AG10803 (cell line): Measurements from ENCODE around the gene ZNF524.

Experiments
- DNase-seq: peaks from one replicate; pipeline ENCODE4 v3.0.0; 2010; ENCODE audit warnings: low read depth
- H3K4me3 ChIP-seq: 2 replicates; pipeline ENCODE4 v1.5.1; 2011; ENCODE audit warnings: mild to moderate bottlenecking, low read length, control low read depth
- CTCF ChIP-seq: conservative IDR thresholded peaks from 2 replicates; pipeline ENCODE4 v1.5.1; 2011; ENCODE audit warnings: mild to moderate bottlenecking, low read length, control low read depth, inconsistent platforms

Gene ZNF524

GRCh38 chr19:55611300-55611982, 11.4 kb downstream of the ZNF524 start:
- no peak for TF ChIP-seq CTCF
- no peak overlapping the region for H3K4me3 ChIP-seq
- DNase-seq = no peak

- H3K4me3 ChIP-seq = no peak overlapping the region
- no peak for TF ChIP-seq CTCF
- no peak for DNase-seq
Observed at GRCh38 chr19:55611983-55612645, 12.0 kb downstream of the ZNF524 start.

- no peak for DNase-seq
- H3K4me3 ChIP-seq = no peak overlapping the region
- no peak for TF ChIP-seq CTCF
Observed at GRCh38 chr19:55613396-55613795, 13.3 kb downstream of the ZNF524 start.

- no peak overlapping the region for H3K4me3 ChIP-seq
- no peak for DNase-seq
- TF ChIP-seq CTCF = no peak
Observed at GRCh38 chr19:55613930-55614710, 14.0 kb downstream of the ZNF524 start.

GRCh38 chr19:55614711-55615542, 14.8 kb downstream of the ZNF524 start:
- no peak overlapping the region for H3K4me3 ChIP-seq
- TF ChIP-seq CTCF = no peak
- DNase-seq = no peak

- DNase-seq = no peak
- no peak for TF ChIP-seq CTCF
- H3K4me3 ChIP-seq = no peak overlapping the region
Observed at GRCh38 chr19:55615543-55616394, 15.7 kb downstream of the ZNF524 start.
